GM12872 (cell line): ENCODE data around the gene MAP7D2.

Experiments
- CTCF ChIP-seq: IDR thresholded peaks from 3 replicates; pipeline ENCODE4 v1.5.1; 2011; ENCODE audit warnings: low read depth, mild to moderate bottlenecking, low read length, moderate library complexity; ENCODE audit not compliant: insufficient read depth

The MAP7D2 gene

DNA sequence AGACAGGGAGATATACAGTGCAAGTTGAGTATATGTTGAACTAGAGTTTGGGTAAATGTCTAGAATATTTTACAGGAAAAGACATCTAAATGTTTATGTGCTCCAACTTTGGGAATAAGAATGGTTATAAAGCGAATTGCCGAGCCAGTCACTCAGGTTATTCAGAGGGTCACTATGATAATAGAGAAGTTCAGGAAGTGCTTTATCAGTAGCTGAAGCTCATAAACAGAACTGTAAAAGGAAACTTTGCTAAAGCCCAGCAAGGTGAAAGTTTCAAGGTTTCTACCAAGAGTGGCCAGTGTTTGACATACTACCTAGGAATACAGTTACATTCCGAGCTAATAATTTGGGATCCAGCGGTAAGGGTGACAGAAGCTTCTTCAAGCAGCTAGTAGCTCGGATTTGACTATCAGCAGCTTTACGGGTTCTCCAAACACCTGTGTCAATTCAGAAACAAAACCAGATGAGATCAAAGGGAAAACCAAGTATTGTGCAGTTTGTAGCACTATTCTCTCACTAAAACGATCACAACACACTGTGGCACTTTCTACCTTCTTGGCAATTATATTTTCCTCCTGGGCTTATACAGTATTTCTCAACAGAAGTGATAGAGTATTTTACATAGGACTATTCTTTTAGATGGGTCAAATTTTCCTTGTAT, 108.6 kb downstream of the MAP7D2 start:
- no peak for TF ChIP-seq CTCF

DNA sequence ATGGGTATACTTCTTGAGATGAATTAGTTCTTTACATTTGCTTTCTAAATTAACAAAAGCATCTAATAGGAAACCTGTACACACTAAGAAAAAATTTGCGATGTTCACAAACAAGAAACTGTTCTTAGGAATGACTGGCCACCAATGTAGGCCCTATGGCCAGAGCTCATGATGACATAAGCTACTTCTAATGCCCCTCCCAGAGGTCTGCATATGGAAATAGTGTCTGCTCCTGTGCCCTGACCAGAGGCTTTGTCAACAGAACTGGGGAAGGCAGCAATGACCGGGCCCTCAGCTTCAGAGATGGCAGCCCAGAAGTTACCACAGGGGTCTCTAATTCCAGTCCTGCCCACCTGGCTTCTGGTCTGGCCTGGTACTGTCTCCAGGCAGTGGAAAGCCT, 110.8 kb downstream of the MAP7D2 start:
- TF ChIP-seq CTCF: no peak

- no peak for TF ChIP-seq CTCF
Measured at GRCh38 chrX:20001588-20001987, 115.1 kb downstream of the MAP7D2 start.

DNA sequence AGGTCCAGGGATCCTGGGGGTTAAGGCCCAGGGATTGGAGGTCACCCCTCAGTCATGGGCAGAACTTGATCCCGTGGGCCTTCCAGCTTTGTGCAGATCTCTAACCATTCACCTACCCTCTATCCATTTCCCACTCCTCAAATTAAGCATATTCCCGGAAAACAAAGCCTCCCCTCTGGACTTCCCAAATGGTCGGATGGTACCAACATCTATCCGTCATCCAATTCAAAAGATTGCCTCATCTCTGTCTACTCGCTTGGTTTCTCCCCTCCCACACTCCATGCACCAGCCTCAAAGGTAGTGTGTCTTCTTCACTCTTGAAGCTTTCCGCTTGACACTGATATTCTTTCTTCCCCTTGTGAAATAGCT, 125.4 kb downstream of the MAP7D2 start:
- no peak for TF ChIP-seq CTCF

DNA sequence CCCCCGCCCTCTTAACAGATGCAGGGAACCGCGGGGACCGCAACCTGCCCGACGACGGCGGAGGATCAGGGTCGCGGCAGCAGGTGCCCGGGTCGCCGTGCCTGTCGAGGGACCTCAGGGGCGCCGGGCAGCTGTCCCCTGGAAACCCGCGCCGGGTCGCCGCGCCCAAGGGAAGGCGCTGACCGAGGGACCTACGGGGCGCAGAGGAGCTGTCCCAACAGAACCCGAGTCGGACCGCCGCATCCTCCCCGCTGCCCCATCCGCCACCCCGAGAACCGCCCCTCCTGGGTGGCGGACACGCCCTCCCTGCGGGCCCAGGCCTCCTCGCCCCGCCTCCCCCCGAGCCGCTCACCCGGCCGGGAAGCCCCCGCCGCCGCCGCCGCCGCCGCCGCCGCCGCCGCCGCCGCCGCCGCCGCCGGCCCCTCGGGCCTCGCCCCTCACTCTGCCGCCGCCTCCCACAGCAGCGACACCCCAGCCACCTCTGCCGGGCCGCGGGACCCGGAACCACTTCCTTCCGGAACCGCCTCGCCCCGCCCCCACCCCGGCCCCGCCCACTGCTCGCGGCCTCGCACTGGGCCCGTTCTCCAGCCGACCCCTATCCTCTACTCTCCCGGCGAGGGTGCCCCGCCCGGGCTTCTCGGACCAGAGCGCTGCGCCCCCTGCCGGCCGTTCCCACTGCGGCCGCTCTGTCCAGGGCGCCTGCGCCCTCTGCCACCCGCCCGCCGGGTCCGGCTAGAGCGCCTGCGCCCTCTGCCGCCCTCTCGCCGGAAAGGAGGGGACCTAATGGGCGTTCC, 126.0 kb downstream of the MAP7D2 start, which contains the start of gene BCLAF3:
TSS of gene BCLAF3 (minus strand) at position 506 of the 794 bp plus-strand sequence. CDS start 20,797 bp downstream, outside the sequence.
- TF ChIP-seq CTCF: peak; percentile 58; the same call in 2 of the 3 replicates

- no peak; the same call in 2 of the 3 replicates for TF ChIP-seq CTCF
Measured at GRCh38 chrX:19990151-19990555, 126.6 kb downstream of the MAP7D2 start.

DNA sequence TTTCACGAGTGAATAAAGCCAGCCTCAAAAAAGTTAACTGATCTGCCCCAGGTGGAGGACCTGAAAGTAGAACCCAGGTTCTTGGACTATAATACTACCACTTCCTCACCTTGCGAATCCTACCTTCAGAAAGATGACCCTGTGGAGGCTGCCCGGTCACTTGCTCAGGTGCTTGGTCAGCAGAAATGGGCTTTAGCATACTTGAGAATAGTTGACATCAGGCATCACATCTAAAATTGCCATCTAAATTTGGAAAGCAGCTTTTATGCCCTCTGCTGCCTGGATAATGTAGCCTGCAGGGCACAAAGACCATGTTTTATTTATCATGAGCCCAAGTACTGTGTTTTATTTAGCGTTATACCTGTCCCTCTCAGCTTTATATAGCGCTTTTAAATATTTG, 128.9 kb downstream of the MAP7D2 start:
- no peak for TF ChIP-seq CTCF
